HG03378 (cell line): ENCODE measurements around the gene PCDH9.

Source experiments
- ATAC-seq: cut with Tn5 transposase; IDR thresholded peaks from one replicate; pipeline ENCODE4 v1.9.1; 2021; ENCODE audit warnings: mild to moderate bottlenecking, moderate library complexity; ENCODE audit not compliant: unreplicated experiment

The PCDH9 gene

DNA sequence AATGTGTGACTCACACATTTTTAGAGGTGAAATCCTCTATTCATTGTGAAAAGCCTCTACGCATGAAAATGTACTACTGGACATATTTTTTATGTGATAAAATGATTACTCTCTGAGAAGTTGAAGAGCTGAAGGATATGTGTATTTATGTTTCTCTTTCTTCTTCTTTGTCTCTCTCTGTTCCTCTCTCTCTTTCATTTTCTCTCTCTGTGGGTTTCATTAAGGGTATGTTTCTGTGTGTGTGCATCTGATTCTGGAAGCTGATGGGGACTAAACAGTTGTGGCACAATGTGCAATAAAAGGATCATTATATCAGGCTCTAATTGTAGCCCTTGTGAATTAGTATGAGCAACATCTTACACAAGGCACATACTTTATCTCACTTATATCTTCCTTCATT lies 867.7 kb downstream of the PCDH9 start:
- no peak for ATAC-seq

DNA sequence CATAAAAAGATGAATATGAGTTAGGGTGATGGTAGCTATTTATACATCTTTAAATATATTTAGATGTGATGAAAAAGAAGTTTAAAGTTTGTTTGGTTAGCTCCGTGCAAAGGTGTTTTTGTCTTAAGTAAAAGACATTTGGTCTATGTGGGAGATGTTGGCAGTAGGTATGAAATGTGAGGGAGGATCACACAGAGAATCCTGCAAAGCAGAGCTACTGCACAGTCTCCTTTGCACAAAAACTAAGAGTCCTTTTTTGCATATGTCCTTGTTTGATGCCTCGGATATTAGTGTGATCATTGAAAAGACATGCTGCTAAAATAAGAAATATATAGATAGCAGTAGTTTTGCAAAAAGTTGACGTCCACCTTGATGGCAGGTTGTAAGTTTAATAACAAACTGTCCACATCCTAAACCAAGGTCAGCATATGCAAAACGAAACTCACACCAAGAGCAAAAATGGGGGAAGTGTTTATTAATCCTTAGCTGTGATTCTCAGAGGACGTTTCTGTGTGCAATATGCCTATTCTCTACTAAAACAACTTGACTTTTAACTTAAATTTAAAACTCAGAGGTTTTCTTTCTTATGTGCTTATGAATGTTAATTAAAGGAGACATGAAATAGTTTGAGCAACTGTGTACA lies 870.1 kb downstream of the PCDH9 start:
- peak; percentile 81 for ATAC-seq

DNA sequence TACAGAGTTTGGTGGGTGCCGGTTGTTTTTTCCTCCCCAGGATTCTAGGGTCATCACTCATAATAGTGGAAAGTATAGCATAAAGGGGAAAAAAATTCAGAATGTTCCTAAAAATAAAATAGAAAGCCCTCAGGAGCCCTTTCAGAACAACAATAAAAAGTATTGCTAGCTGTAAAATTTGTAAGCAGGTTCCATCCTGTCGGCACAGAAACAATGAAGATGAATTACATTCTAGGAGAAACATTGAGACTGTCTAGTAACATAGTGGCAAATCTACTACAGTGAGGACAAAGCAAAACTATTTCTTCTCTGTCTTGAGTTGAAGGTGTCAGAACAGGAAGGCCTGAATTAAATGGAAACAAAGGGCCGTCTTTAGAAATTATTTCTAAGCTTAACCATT lies 870.7 kb downstream of the PCDH9 start:
- ATAC-seq: no peak

DNA sequence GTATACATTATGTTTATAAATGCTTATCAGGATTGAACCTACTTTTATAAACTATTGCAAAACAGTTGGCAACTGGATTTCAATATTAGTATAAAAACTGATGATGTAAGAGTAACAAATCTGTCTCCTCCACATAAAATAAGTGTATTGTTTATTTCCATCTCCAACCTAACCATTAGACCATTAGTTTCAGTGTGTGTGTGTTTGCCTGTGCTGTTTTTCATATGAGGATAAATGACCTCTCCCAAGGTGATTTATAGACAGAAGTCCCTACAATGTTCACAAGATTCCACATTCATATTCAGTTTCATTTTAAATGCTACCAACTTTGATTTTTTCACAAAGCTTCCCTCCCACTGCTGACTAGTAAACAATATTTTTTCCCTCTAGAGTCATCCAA lies 871.6 kb downstream of the PCDH9 start:
- ATAC-seq: no peak

DNA sequence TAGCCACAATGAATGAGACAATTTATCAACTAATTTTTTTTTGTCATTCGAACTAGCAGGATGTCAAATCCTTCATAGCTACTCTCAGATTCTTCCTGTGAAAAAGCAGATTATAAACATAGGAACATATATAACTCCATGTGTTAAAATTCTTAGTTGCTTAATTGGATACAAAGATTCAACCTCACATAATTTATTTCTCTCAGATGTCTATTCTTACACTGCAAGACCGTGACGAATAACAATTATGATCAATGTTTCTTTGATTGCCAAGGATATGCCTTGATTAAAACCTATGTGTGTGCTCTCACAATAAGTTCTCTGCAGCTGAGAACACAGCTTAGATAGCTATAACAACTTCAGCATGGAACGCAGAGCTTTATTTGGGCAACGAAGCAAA lies 872.7 kb downstream of the PCDH9 start:
- ATAC-seq: no peak

DNA sequence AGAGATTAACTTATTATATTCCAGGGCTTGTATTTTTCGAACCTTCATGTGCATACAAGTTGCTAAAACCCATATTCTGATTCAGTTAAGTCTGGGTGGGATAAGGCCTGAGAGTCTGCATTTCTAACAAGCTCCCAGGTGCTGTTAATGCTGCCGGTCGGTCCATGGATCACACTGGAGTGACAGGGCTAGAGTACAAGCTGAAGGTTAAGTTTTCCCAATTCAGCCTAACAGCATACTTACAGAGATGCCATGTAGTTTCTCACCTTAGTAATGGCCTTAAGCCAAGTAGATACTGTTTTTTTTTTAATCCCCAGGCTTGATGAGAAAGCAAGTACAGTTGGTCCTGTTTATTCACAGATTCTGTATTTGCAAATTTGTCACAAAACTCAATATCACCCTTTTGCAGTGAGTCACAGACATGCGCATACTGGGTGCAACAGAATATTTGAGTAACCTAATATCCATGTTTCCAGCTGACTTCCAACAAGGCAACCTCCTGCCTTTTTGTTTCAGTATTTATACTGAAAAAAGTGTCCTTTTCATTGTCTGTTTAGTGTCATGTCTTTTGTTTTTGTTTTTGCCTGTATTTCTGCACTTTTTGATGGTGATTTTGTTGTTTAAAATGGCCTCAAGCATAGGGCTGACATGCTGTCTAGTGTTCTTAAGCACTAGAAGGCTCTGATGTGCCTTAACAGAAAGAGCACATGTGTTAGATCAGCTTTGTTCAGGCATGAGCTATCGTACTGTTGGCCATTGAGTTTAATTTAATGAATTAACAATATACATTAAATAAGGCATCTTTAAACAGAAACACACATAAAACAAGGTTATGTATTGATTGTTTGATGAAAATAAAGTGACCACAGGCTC lies 875.0 kb downstream of the PCDH9 start:
- ATAC-seq: no peak

DNA sequence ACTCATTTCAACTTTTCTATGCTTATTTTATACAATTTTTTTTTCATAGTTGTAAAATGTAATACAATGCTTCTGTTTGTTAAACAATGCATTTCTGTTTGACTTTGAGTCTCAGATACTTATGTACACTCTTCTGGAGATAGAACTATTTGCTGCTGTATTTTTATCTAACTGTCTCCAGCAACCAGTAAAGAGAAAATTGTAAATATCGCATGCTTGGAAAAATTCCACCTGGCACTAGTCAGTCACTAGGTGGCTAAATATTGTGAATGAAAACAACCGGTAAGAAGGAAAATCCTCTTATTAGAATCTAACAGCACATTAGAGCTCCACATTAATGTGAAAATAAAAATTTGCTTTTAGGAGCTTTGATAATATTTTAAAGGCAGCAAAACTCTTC lies 876.5 kb downstream of the PCDH9 start:
- no peak for ATAC-seq

GRCh38 chr13:66349966-66350365 lies 880.2 kb downstream of the PCDH9 start:
- ATAC-seq: no peak

DNA sequence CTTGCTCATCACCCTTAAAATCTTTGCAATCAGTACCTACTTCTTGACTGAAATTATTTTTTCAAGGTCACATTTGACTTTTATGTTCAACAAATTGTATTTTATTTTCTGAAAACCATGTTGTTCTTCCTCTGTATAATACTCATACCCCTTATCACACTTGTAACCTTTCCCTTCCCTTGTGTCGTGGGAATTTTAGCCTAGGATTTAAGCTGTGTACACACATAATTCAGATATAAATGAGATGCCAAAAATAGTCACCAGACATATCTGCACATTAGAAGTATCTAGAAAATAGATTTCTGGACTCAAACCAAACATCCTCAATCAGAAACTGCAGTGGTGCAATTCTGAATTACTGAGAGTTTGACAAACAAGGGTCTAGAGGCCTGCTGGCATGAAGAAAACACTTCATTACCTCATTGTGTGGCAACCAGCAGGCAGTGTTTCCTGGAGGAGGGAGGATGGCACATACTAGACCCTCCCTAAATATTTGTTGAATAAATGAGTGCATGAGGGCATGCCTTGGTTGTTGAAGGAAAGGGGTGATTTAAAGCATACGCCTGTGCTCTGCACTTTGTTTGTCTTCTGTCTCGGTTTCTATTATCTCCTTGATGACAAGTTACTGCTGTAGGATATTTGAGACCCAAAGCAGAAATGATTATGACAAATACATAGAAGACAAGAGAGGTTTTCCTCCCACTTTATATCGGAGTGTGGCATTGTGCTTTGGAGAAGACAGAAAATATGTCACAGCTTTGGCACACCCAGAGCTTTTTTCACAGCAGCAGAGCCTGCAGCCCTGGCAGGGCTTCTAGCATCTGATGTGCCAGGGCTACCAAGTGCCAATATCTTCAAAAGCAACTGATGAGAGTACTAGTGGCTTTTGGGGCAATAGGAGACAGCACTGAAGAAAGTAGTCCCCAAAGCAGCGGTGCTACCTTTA lies 881.1 kb downstream of the PCDH9 start:
- ATAC-seq: no peak

- no peak for ATAC-seq
These were observed 882.5 kb downstream of the PCDH9 start for GRCh38 chr13:66347486-66348117.

GRCh38 chr13:66345971-66346370 lies 884.2 kb downstream of the PCDH9 start:
- ATAC-seq: no peak

DNA sequence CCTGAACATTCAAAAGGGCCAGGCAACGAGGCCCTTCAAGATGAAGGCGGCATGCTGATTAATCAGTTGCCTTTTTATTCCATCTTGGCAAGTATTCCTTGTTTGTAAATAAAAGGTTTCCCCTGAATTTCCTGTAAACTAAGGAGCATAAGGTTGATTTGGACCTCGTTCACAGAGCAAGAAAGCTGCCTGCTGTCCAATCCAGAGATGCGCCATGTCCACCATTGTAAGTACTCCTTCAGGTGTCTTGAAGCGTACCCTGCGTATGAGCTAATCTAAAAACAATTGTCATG lies 884.7 kb downstream of the PCDH9 start:
- ATAC-seq: no peak

DNA sequence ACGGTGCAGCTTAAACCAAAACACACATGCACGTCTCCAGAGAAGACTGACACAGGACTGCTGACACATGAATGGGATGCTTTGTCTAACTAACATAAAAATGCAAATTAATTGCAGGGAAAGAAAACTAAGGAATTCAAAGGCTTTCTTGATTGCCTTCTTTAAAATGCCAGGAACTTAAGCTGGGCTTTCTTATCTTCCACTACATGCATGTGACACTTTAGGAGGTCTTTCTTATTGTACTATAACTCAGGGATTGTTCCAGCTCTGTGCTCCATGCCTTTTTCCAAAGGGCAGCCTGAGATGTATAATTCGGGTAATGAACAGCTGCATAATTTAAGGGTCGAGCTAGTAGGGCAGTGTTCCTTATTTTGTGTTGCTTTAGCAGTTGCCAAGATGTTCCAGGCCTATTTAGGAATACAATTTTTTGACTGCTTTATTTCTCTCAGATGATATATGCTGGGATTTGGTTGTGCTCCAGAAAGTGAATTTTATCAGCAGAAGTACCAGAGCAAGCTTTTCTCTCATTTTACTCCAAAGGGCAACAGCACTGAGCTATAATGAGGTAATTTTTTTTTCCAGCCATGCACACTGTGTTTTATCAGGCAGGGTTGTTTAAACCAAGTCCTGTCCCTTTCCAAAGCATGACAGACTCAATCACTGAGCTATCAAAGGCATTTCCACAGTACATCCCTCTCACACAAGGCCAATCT lies 885.2 kb downstream of the PCDH9 start:
- no peak for ATAC-seq

- ATAC-seq: no peak
These were observed 886.8 kb downstream of the PCDH9 start for GRCh38 chr13:66343224-66343828.

- no peak for ATAC-seq
These were observed 888.3 kb downstream of the PCDH9 start for GRCh38 chr13:66341635-66342377.

GRCh38 chr13:66339214-66339613 lies 890.9 kb downstream of the PCDH9 start:
- ATAC-seq: no peak

- no peak for ATAC-seq
These were observed 891.6 kb downstream of the PCDH9 start for GRCh38 chr13:66338542-66338941.

- ATAC-seq: no peak
These were observed 894.5 kb downstream of the PCDH9 start for GRCh38 chr13:66335626-66336025.

DNA sequence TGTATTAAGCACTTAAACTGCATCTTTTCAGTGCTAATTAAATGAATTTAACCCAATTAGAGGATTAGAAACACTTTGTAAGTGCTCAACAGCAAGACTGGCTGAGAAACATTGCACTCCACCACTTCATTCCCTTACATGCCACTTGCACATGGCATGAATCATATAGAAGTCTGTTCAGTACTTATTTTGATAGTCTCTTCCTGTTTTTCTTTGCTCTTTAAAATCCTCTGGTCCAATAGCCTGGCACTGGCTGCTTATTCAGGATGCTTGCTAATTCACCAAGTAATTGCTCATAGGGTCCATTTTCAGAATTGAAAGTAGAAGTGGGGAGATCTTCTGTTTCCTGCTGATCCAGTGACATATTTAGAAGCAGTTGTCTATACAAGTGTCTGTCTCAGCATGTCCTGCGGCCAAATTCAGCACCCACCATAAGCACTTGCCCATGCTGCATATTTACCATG lies 900.1 kb downstream of the PCDH9 start:
- ATAC-seq: peak; percentile 59
